Activated CD4-positive, CD25-positive, alpha-beta regulatory T cell treated with anti-CD3 and anti-CD28 coated beads, Interleukin-2, amount 50 U/mL, for 16 hours (primary cell): ENCODE measurements around the gene ZNF624.

Source experiments
- DNase-seq: peaks from one replicate; pipeline ENCODE4 v3.0.0-alpha.2; 2020; ENCODE audit warnings: low read depth, low spot score

Gene ZNF624

GRCh38 chr17:16593356-16594102 is 60.1 kb downstream of the ZNF624 start:
- DNase-seq: no peak

DNA sequence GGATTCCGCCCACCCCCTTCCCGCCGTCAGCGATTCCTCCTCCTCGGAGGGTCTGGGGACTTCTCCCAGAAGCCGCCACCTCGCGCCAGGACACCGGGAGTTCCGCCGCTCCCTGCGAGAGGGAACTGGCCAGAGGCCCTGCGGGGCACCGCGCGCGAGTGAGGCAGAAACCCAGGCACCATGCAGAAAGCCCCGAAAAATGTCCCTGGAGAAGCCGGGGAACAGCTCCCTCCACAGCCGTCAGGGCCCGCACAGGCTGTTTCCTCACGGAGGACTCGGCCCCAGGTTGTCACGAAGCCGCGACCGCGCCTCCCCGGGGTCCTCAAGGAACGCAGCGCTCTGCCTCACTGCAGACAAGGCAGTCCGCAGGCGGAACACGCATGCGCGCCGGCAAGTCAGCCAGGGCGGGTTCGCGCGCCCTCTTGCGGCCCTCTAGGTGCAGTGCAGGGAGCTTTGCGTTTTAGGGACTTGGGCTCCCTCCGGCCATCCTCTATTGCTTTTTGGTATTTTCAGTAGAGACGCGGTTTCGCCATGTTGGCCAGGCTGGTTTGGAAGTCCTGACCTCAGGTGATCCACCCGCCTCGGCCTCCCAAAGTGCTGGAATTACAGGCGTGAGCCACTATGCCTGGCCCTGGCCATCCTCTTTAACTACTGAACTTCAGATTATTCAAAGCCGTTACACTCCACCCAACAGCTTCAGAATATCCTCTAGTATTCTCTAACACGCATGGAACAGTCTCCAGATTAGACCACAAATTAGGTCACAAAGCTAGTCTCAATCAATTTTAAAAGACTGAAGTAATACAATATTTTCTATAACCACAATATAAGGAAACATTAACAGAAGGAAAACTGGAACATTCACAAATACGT is 64.3 kb downstream of the ZNF624 start:
- DNase-seq: peak; percentile 91

DNA sequence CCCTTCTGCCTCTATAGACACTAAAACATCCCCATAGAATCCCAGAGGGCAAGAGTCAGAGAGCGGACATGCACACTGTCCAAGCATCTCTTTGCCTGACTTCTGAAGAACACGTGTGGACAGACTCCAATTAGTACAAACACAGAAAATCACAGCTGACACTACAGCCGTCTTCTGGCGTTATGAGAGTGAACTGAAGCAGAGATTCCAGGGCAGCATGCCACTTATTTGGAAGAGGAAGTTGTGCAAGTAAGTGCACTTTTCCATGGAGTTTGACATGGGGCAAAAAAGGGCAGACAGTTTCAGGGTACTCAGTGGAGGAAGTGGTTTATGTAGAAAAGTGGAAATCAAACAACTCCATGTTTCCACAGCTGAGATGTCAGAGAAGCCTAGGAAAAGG is 67.9 kb downstream of the ZNF624 start:
- DNase-seq: no peak

- peak; percentile 82 for DNase-seq
These were observed 69.2 kb downstream of the ZNF624 start for GRCh38 chr17:16584273-16584995.

DNA sequence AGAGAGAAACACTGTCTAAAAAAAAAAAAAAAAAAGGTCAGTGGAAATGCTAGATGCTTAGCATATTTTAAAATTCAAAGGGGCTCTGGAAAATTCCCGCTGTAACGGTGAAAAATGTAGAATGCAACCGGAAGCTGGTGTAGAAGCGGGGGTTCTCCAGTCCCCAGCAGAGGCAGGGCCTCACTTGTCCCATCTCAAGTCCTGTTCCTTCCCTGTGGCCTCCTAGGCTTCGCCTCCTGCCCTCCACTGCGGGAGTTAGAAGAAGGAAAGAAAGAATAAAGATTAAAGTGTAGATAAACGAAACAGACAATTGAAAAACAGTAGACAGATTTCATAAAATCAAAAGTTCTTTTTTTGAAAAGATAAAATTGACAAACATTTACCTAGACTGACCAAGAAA is 69.9 kb downstream of the ZNF624 start:
- no peak for DNase-seq

DNA sequence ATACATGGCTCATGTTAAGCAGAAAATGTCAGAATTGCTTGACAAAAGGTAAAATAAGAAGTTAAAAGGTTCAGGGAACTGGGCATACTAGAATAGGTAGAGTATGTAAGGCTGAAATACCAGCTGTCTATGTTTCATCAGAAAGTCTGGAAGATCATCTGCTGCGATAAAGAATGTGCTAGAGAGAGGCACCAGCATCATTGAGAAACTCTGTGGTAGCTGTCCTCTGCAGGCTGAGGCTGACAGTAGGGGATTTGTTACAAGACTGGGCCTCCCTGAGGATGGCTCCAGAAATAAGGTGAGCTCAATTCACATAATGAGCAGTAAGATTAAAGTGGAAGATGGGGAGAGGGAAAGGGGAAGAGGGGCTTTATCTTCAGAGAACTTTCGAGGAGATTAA is 80.2 kb downstream of the ZNF624 start:
- DNase-seq: no peak
